Astrocyte (in vitro differentiated cells and primary cell): ENCODE results near the gene OTOF.

Source experiments
- EZH2 ChIP-seq: IDR thresholded peaks from 2 replicates; pipeline ENCODE4 v1.6.1; 2012; ENCODE audit warnings: mild to moderate bottlenecking, low read length, inconsistent platforms; ENCODE audit not compliant: insufficient read depth
- TF ChIP-seq, protein P1 (sequence below): IDR thresholded peaks from 2 replicates; pipeline ENCODE4 v1.5.1; 2011; ENCODE audit warnings: low read depth, mild to moderate bottlenecking, inconsistent platforms, low read length, moderate library complexity; ENCODE audit not compliant: insufficient read depth

DNA sequence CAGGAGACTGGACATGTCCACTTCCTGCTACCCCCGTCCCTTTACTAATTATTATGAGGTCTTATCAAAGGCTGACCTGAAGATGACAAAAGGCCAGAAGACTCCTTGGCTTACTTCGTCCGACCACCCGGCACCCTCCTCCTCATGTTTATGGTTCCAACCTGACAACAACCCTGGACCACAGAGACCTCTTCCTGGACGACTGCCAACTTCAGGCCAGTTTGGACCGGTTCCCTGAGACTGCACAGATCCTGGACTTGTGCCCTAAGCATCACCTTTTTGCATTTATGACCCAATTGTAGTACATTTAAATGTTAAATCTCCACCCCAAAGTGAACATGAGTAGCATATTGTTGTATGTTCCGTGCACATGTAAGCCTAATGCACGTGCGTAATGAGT is 70.4 kb downstream of the OTOF start:
- TF ChIP-seq, protein P1, sequence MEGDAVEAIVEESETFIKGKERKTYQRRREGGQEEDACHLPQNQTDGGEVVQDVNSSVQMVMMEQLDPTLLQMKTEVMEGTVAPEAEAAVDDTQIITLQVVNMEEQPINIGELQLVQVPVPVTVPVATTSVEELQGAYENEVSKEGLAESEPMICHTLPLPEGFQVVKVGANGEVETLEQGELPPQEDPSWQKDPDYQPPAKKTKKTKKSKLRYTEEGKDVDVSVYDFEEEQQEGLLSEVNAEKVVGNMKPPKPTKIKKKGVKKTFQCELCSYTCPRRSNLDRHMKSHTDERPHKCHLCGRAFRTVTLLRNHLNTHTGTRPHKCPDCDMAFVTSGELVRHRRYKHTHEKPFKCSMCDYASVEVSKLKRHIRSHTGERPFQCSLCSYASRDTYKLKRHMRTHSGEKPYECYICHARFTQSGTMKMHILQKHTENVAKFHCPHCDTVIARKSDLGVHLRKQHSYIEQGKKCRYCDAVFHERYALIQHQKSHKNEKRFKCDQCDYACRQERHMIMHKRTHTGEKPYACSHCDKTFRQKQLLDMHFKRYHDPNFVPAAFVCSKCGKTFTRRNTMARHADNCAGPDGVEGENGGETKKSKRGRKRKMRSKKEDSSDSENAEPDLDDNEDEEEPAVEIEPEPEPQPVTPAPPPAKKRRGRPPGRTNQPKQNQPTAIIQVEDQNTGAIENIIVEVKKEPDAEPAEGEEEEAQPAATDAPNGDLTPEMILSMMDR, result no peak
- no peak for TF ChIP-seq EZH2
